Amniotic stem cell (primary cell): ENCODE measurements around the gene PPIP5K2.
"Not testable (repeated sequence)": the region's sequence is repeated elsewhere in the genome, so short reads cannot be mapped to it uniquely, and the experiment has no call there.

Source experiments
- DNase-seq: peaks from one replicate; lab custom pipeline; 2025; lab: John Stamatoyannopoulos, UW

PPIP5K2 gene

GRCh38 chr5:103208460-103208859 lies 88.4 kb downstream of the PPIP5K2 start:
- no peak for DNase-seq

DNA sequence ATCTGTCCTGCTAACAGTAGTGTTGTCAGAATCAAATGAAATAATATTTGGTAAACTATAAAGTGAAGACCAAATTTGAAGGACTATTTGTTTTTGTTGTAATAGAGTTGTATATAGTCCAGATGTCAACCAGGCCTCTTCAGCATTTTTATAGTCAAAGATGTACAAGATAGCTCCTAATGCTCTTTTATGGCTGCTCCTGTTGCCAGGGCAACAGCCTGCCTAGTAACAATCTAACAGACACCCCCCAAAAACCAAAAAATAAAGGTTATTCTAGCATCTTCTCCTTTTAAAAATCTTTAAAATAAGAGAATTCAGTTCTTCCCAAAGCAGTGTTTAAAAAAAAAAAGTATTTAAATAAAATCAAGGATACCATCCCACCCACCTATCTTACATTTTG lies 89.0 kb downstream of the PPIP5K2 start:
- no peak for DNase-seq

DNA sequence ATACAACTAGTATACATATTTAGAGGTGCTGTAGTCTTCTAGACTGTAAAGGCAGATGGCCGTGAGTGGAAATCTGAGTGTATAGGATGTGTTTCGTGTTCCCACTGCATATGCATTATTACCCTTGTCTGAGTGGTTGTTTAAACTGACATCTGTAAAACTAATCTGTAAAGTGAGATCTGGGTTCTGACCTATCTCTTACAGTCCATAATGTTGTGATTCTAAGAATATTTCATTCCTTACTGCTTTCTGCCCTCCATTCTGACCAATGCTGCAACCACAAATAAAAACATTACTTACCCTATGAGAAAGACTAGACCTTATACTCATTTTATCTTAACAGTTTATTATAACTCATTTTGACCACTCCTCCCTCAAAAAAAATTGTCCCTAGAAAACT lies 90.9 kb downstream of the PPIP5K2 start:
- no peak for DNase-seq

GRCh38 chr5:103211576-103212561 lies 91.8 kb downstream of the PPIP5K2 start:
- DNase-seq: no peak

GRCh38 chr5:103216137-103216536 lies 96.0 kb downstream of the PPIP5K2 start:
- DNase-seq: no peak

DNA sequence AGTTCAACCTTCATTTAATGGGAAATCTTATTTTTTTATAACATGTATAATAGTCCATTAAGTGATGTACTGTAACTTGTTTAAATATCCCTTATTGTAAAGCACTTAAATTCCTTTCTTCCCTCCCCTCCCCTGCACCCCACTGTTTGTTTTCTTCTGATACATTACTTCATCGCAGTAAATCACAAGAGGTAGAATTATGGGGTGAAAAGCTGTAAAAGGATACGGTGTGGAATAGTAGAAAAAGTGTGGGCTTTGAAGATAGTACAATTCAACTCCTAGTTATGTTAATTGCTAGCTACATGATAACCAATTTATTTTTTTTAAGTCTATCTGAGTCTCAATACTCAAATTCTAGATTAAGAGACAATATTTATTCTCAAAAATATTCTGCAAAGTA lies 96.6 kb downstream of the PPIP5K2 start:
- DNase-seq: no peak

DNA sequence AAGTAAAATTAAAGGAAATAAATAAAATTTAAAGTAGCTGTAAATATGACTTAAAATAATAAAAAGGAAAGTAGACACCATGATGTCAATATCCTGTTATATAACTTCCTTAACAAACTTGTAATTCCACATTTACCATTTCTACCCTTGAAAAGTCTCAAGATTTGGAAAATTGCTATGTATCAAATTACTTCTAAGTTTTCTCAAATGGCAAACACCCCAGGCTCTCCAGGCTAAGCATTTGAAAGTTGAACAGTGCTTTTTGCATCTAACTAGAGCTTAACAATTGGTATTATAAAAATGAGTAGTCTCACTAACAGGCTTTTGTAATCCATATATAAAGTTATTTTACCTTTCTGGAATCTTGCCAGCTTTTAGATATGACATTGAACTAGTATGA lies 97.0 kb downstream of the PPIP5K2 start:
- DNase-seq: no peak

- DNase-seq: peak; percentile 24
These were observed 98.1 kb downstream of the PPIP5K2 start for GRCh38 chr5:103218164-103218563.

- not testable (repeated sequence) for DNase-seq
These were observed 99.0 kb downstream of the PPIP5K2 start for GRCh38 chr5:103219074-103219473.

DNA sequence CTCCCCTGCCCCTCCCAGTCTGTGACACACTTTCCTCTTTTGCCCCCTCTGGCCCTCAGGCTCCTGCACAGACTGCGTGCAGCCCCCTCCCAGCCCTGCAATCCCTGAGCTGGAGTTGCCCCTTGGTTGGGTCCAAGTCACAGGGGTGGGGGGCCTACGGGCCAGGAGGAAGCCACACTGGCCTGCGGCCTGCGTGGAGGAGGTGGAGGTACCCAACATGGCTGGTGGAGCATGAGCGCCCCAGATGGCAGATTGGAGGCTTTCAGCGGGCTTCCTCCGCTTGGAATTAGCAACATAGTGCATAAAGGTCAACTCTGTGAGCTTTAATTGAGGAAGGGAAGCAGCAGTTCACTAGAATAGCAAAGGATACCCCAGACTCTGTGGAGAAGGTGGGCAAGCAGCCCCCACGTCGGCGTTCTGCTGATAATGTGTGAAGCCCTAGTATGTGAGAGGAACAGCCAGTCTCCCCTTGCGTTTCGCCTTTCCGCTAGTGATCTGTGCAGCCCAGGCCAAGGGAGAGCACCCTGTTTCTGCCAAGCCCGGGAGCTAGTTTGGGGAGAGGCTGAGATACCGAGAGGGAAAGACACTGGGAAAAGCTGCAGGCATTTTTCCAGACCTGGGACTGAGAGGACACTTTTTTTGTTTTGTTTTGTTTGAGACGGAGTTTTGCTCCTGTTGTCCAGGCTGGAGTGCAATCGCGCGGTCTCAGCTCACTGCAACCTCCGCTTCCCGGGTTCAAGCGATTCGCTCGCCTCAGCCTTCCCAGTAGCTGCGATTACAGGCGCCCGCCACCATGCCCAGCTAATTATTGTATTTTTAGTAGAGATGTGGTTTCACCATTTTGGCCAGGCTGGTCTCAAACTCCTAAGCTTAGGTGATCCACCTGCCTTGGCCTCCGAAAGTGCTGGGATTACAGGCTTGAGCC lies 103.2 kb downstream of the PPIP5K2 start:
- DNase-seq: no peak

GRCh38 chr5:103224118-103224893 lies 104.2 kb downstream of the PPIP5K2 start:
- DNase-seq: peak; percentile 46

DNA sequence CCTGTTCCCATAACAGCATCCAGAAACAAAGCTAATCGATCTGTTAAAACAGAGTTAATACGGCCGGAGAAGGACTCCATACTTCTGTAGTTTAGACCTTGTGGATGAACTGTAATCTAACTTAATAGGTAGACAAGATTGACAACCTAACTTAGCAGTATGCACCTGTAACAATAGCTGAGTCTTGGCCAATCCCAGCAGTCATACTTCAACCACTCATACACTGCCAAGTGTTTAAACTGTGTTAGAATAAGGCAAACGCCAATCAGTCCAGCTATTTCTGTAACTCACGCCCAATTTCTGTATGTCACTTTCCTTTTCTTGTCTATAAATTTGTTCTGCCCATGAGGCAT lies 104.8 kb downstream of the PPIP5K2 start:
- DNase-seq: no peak

- DNase-seq: no peak
These were observed 108.0 kb downstream of the PPIP5K2 start for GRCh38 chr5:103228061-103228460.

DNA sequence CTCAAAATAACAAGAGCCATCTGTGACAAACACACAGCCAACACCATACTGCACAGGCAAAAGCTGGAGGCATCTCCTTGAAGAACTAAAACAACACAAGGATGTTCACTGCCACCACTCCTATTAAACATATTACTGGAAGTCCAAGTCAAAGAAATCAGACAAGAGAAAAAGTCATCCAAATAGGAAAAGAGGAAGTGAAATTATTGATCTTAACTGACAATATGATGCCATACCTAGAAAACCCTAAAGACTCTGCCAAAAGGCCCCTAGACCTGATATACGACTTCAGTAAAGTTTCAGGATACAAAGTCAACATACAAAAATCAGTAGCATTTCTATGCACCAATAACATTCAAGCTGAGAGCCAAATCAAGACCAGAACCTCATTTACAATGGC lies 108.5 kb downstream of the PPIP5K2 start:
- DNase-seq: no peak

DNA sequence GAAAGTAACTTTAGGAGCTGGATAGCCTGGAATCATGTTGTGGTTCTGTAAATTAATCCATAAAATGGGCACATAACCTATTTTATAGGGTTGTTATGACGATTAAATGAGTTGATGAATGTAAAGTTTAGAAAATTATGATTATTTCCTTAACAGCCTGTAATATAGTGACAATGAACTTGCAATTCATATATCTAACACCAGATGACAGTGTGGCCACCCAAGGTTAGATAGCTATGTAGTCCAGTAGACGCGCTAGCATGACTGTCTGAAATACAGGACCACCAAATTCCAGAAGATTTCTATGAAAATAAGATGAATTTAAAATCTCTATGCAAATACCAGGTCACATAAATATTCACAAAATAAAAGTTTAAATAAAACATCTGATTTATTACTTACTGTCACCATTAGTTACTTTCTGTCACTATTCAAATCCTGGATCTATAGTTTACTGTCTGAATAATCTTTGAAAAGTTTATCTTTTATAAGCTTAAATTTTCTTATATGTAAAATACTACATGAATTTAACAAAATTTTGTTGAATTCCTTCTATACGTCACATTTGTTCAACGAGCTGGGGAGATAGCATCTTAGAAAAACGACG lies 112.4 kb downstream of the PPIP5K2 start:
- DNase-seq: no peak

DNA sequence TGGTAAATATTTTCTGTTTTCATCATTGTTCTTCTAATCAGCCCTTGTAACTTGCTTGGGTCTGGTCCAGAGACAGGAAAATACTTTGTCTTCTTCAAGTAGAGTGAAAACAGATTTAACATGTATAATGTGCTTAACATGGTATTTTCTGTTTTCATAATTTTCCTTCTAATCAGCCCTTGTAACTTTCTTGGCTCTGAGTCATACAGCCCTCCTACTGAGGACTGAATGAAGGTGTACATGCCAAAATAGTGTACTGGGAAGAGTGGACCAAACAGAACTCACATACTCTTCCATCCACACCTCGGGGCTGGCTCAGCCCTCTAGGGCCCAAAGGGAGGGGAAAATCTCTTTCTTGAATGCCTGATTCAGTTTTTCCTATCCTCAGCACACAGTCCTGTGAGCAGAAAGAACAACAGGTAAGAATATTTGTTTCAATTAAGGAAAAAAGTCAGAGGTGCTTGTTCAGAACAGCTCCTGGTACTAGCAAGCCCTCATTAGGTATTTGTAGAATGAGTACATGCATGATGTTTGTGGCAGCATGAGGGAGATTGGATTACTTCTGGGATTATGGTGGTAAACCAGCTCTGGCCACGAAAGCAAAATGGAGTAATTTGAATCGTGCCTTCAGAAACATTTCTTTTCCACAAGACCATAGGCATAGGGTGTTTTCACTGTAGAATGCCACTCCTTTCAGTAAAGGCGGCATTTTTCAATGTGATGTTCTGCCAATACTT lies 114.3 kb downstream of the PPIP5K2 start:
- DNase-seq: no peak

DNA sequence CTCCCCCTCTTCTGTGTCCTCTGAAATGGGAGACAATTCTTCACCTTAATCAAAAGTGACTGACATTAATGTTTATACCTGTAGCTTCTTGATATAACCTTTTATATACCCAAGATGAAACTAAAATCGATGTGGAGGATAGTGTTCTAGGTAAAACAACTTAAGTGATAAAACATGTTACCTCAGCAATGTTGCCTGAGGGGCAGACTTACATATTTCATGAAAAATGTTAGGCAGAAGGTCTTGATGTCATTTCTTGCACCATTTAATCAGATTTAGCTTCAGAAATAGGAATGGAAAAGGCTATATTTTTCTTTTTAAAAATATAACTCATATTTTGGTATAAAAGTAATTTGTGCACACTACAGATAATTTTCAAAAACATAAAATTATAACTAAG lies 115.8 kb downstream of the PPIP5K2 start:
- DNase-seq: no peak

- no peak for DNase-seq
These were observed 117.7 kb downstream of the PPIP5K2 start for GRCh38 chr5:103237778-103238177.

DNA sequence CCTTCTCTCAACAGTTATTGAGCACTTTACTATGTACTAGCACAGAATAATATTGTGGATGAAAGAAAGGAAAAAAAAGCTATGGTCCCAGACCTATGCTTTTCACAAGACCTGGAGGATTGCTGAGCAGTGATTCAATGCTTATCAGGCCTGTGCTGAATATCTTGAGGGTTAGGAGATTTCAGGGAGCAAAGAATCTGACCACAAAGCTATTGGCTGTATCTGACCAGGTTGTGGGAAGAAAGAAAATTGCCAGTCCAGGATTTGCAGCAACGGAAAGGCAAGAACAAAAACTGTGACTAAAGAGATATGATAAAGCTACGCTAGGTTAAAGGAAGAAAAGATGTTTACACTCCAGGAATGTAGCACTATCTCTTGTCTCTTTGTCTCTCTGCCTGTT lies 123.6 kb downstream of the PPIP5K2 start:
- no peak for DNase-seq

DNA sequence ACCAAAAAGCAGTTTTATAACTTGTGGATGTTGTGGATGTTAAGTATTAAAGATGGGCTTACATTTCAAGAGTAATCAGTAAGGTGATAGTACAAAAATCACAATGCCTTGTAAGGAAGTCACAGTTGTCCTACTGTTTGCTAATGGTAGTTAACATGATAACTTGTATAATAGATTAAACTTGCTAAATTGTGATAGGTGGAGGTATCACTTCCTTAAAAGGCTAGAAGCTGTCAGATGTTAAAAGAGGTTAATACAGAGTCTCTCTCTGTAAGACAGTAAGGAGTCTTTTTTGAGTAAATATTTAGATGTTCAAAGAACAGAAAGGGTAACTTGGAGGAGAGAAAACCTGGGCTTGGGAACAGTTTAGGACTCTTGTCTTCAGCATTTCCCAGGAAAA lies 124.3 kb downstream of the PPIP5K2 start:
- DNase-seq: no peak

DNA sequence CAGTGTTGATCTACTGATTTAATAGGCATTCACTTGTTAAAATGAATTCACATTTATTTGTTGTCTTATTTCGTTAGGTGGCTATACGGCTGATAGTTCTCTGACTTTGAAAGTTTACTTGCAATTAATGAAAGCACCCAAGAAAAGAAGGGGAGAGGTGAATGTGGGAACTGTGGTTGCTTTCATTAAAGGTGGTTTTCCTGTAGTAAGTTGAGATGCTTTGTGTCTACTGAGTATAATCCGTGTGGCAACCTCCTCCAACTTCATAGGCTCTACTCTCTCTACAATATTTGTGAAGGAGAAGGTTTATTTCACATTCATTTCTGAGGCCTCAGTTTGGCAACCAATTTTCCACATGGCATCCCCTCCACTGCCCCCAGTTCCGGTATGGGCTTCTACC lies 125.7 kb downstream of the PPIP5K2 start:
- no peak for DNase-seq
